ENCODE data around the gene CCDC102B. TPM values are rescaled to one million over a fixed set of nuclear protein-coding genes. Genes with fewer than 3 reads are reported as not detected.

The CCDC102B gene
- total and polyA plus RNA-seq, 2 of the 8 experiments (the other 6 are each of a cell fraction or from before 2014, with no cell fraction given): 0.80 to 1.1 TPM

- H4K5ac ChIP-seq (ENCODE audit: insufficient read length, low read depth, low read length): no peak overlapping the region
- H3K23me2 ChIP-seq (ENCODE audit: low read depth, low read length): no peaks in the 10 kb centered on the region
- no peak overlapping the region for H2BK20ac ChIP-seq (ENCODE audit: low read length)
- H2BK5ac ChIP-seq (ENCODE audit: low read depth, low read length): no peak overlapping the region
- no peak overlapping the region for H2BK12ac ChIP-seq (ENCODE audit: low read depth, low read length)
- H3K79me1 ChIP-seq (ENCODE audit: low read depth, low read length): no peaks in the 10 kb centered on the region
- H3K9me3 ChIP-seq (ENCODE audit: insufficient read depth in 2 of 2, low read depth in 1 of 2, low read length in 1 of 2): no peaks in the 10 kb centered on the region
- H2BK120ac ChIP-seq (replicated peaks; ENCODE audit: low read depth, low read length): no peak overlapping the region
- no peak overlapping the region for H3K4me3 ChIP-seq (ENCODE audit: extremely low read depth in 1 of 4, insufficient read depth in 2 of 4, low read depth in 3 of 4, low read length in 4 of 4)
- CTCF ChIA-PET (ENCODE audit: partially characterized antibody): no interaction called here
- no peak overlapping the region for H3K4me2 ChIP-seq (ENCODE audit: insufficient read depth in 1 of 2, low read depth in 2 of 2, low read length in 2 of 2)
- no peaks in the 10 kb centered on the region for H3K4me1 ChIP-seq (replicated peaks in 1 of 4; ENCODE audit: control insufficient read depth in 3 of 4, insufficient read depth in 4 of 4, low read length in 3 of 4)
- TF ChIP-seq CEBPB (IDR thresholded peaks at IDR 0.05; ENCODE audit: low read depth, low read length): peak; percentile 95
- no peak for TF ChIP-seq TAF1 (IDR thresholded peaks at IDR 0.05; ENCODE audit: low read depth, low read length)
- no peaks in the 10 kb centered on the region; a peak in 1 of 8 replicates for H3K36me3 ChIP-seq (ENCODE audit: control insufficient read depth in 2 of 4, insufficient read depth in 4 of 4, low read length in 3 of 4)
- H2BK15ac ChIP-seq (ENCODE audit: low read length): no peak overlapping the region
- no peak overlapping the region for H4K91ac ChIP-seq (replicated peaks; ENCODE audit: insufficient read length, low read length)
- FAIRE-seq (no peak), DNase-seq (ENCODE audit: low read depth in 1 of 2, low spot score in 2 of 2) (no peak)
- no peaks in the 10 kb centered on the region for H4K20me1 ChIP-seq (replicated peaks in 1 of 2; ENCODE audit: control insufficient read depth in 1 of 2, insufficient read depth in 2 of 2, low read length in 2 of 2)
- no peak overlapping the region for H2AK5ac ChIP-seq (ENCODE audit: low read depth, low read length)
- no peak overlapping the region for H3K18ac ChIP-seq (ENCODE audit: extremely low read depth, low read length)
- H3K56ac ChIP-seq (replicated peaks; ENCODE audit: insufficient read length, low read depth, low read length): no peak overlapping the region
- H3K23ac ChIP-seq (ENCODE audit: insufficient read length): no peak overlapping the region
- H3K9ac ChIP-seq (replicated peaks in 1 of 4; ENCODE audit: extremely low read depth in 1 of 4, low read depth in 3 of 4, low read length in 3 of 4): no peak overlapping the region
- no peak overlapping the region for H3K27ac ChIP-seq (ENCODE audit: low read depth, low read length)
- H3K27me3 ChIP-seq (replicated peaks in 1 of 4; ENCODE audit: control insufficient read depth in 3 of 4, extremely low read depth in 1 of 4, insufficient read depth in 3 of 4, low read length in 3 of 4): no peaks in the 10 kb centered on the region
- POLR2A ChIA-PET (ENCODE audit: partially characterized antibody): no interaction called here
- no peak overlapping the region for H4K8ac ChIP-seq (ENCODE audit: extremely low read depth, insufficient read depth, low read length)
- no peaks in the 10 kb centered on the region for H3K79me2 ChIP-seq (ENCODE audit: control insufficient read depth in 1 of 2, insufficient read depth in 2 of 2, low read length in 2 of 2)
- H2AFZ ChIP-seq (ENCODE audit: low read length): no peak overlapping the region
- WGBS, 2 experiments (ENCODE audit: extremely low coverage in 1 of 2, insufficient coverage in 1 of 2, insufficient read length in 1 of 2, insufficient replicate concordance in 2 of 2, low coverage in 1 of 2, low lambda C conversion rate in 2 of 2, missing lambda C conversion rate in 1 of 2): 90% methylated on average over 2 of the region's 2 CpGs; no CpG with 5 or more reads in 1 of the 2 experiments
- H3K4ac ChIP-seq (replicated peaks; ENCODE audit: insufficient read length, low read depth, low read length): no peak overlapping the region
- H3K14ac ChIP-seq (ENCODE audit: insufficient read length): no peak overlapping the region
Observed at GRCh38 chr18:69088973-69089372, 291.1 kb downstream of the CCDC102B start.
